ENCODE measurements around the gene INF2.
"Not testable (repeated sequence)": the region's sequence is repeated elsewhere in the genome, so short reads cannot be mapped to it uniquely, and the experiment has no call there.

Gene INF2

DNA sequence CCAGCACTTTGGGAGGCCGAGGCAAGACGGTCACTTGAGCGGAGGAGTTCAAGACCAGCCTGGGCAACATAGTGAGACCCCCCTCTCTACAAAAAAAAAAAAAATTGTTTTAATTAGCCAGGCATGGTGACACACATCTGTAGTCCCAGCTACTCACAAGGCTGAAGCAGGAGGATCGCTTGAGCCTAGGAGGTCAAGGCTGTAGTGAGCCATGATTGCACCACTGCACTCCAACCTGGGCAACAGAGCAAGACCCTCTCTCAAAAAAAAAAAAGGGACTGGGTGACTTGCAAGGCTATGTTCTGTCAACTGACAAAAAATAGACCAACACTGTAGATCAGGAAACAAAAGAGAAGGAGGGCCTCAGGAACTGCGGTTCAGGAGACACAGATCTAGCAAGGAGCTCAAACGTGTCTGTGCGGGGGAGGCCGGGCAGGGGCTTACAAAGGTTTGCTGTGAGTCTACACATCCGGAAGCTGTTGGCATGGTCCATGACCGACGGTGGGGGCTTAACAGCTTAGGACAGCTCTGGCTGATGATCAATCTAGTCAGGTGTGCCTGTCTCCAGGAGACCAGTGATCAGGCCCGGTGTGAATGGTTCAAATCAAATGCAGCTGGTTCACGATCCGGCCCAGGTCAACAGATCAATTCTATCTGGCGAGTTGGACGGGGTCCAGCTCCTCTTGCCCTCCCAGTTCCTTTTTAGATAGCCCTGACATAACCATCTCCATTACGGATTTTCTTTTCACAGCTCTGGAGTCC, 31.7 kb upstream of the INF2 start:
- H3K36me3 ChIP-seq (ENCODE audit: insufficient read depth, low read length), result no peaks in the 10 kb centered on the region
- H3K4me3 ChIP-seq (ENCODE audit: low read depth, low read length), result no peak overlapping the region
- H3K79me2 ChIP-seq (ENCODE audit: control insufficient read depth, insufficient read depth, low read length, unreplicated experiment), result no peaks in the 10 kb centered on the region
- no peak overlapping the region for H2AFZ ChIP-seq (ENCODE audit: low read length, unreplicated experiment)
- H3K4me1 ChIP-seq (ENCODE audit: control insufficient read depth, insufficient read depth, low read length, unreplicated experiment), result peaks cover 6% of the 10 kb centered on the region
- H3K27me3 ChIP-seq (ENCODE audit: insufficient read depth, low read length), result peaks cover 11% of the 10 kb centered on the region; the same call in 1 of the 2 replicates
- no peak overlapping the region for H3K27ac ChIP-seq (ENCODE audit: low read depth, low read length)

DNA sequence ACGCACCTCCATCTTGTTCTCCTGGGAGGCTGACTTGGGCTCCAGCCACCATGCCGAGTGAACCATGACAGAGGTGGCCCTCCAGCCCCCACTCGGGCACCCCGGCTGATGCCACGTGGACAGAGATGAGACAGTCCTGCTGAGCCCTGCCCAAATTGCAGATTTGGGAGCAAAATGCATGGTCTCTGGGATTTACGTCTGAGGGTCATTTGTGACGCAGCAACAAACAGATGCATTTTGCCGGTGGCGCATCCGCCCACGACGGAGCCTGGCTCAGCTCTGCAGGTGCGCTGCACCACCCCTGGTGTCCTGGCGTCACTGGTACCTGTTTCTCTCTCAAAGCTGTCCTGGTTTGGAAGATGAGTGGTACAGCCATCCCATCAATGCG, 31.1 kb upstream of the INF2 start:
- H3K4me1 ChIP-seq (ENCODE audit: control insufficient read depth, insufficient read depth, low read length, unreplicated experiment), result peaks cover 6% of the 10 kb centered on the region
- H3K27me3 ChIP-seq (ENCODE audit: insufficient read depth, low read length), result peaks cover 11% of the 10 kb centered on the region; the same call in 1 of the 2 replicates
- H3K79me2 ChIP-seq (ENCODE audit: control insufficient read depth, insufficient read depth, low read length, unreplicated experiment), result no peaks in the 10 kb centered on the region
- no peak overlapping the region for H2AFZ ChIP-seq (ENCODE audit: low read length, unreplicated experiment)
- no peaks in the 10 kb centered on the region for H3K36me3 ChIP-seq (ENCODE audit: insufficient read depth, low read length)
- H3K27ac ChIP-seq (ENCODE audit: low read depth, low read length), result no peak overlapping the region
- H3K4me3 ChIP-seq (ENCODE audit: low read depth, low read length), result no peak overlapping the region

DNA sequence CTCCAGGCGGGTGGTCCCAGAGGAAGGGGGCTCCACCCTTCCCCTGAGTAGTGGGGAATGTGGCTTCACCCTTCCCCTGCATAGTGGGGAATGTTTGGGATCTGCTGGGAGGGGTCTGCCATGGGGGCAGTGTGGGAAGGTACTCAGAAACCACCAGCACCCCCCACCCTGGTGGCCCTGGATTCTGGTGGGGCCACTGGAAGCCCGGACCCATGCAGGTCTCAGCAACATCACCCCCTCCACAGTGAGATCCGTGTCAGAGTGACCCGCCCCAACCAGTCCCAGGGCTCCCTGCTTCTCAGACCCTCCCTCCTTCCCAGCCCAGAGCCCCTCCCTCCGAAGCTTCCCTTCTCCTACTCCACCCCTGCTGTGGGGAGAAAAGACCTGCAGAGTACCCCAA, 30.3 kb upstream of the INF2 start:
- peaks cover 11% of the 10 kb centered on the region; the same call in 1 of the 2 replicates for H3K27me3 ChIP-seq (ENCODE audit: insufficient read depth, low read length)
- no peak overlapping the region for H2AFZ ChIP-seq (ENCODE audit: low read length, unreplicated experiment)
- H3K4me1 ChIP-seq (ENCODE audit: control insufficient read depth, insufficient read depth, low read length, unreplicated experiment), result peaks cover 6% of the 10 kb centered on the region
- no peak overlapping the region for H3K4me3 ChIP-seq (ENCODE audit: low read depth, low read length)
- H3K36me3 ChIP-seq (ENCODE audit: insufficient read depth, low read length), result no peaks in the 10 kb centered on the region
- H3K79me2 ChIP-seq (ENCODE audit: control insufficient read depth, insufficient read depth, low read length, unreplicated experiment), result no peaks in the 10 kb centered on the region
- H3K27ac ChIP-seq (ENCODE audit: low read depth, low read length), result no peak overlapping the region

DNA sequence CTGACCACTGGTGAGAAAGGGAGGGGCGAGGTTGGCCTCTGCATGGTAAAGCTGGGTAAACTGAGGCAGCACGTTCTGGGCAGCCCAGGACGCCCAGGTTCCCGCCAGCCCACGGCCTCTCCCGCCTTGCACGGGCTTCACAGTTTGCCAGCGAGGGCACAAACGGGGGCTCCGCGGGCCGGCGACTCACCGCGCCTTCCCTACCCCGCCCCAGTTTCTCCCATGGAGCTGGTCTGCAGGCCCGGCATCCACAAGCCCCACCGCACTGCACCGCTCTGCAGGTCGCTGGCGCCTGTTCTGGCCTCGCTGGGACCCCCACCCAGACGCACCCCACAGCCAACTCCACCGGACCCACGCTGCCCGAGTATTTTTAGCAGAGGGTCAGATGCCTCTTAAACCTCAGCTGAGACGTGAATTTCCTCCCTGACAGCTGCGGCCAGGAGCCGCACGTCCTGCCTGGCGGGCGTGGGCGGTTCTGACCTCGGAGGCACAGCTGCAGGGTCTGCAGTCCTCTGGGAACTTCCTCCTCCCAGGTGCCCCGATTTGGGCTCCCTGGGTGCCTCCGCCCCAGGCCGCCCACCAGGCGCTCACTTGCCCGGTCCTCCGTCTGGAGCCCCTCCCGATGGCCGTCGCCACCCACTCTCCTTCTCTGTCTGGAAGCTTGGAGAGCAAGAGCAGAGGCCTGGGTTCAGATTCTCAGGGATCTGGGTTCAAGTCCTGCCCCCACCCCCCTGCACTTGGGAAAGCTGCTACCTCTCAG, 29.5 kb upstream of the INF2 start:
- Histone ChIP-seq H3K79me2 (ENCODE audit: control insufficient read depth, insufficient read depth, low read length, unreplicated experiment) (no peaks in the 10 kb centered on the region), H3K27me3 (ENCODE audit: insufficient read depth, low read length) (peaks cover 11% of the 10 kb centered on the region; the same call in 1 of the 2 replicates), H3K36me3 (ENCODE audit: insufficient read depth, low read length) (no peaks in the 10 kb centered on the region), H3K4me3 (ENCODE audit: low read depth, low read length) (no peak overlapping the region), H3K27ac (ENCODE audit: low read depth, low read length) (no peak overlapping the region), H3K4me1 (ENCODE audit: control insufficient read depth, insufficient read depth, low read length, unreplicated experiment) (peaks cover 6% of the 10 kb centered on the region), H2AFZ (ENCODE audit: low read length, unreplicated experiment) (no peak overlapping the region)

DNA sequence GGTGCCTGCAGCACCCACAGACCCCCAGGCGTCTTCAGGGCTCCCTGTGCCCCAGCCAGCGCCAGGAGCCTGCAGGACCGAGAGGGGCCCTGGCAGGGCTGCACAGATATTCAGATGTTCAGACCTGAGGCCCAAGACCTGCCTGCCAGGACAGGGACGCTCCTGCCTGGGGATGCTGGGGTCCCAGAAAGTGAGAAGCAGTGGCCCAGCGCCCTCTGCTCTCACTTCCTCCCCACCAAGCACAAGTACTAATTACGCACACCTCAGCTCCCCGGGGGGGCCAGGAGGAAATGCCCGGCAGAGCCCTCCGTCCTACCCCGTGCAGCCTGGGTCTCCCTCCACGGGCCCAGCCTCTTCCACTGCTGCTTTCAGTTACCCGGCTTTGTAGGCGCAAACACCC, 28.8 kb upstream of the INF2 start:
- Histone ChIP-seq H3K27me3 (ENCODE audit: insufficient read depth, low read length) (peaks cover 6% of the 10 kb centered on the region; the same call in 1 of the 2 replicates), H2AFZ (ENCODE audit: low read length, unreplicated experiment) (no peak overlapping the region), H3K4me3 (ENCODE audit: low read depth, low read length) (no peak overlapping the region), H3K36me3 (ENCODE audit: insufficient read depth, low read length) (no peaks in the 10 kb centered on the region), H3K27ac (ENCODE audit: low read depth, low read length) (no peak overlapping the region), H3K4me1 (ENCODE audit: control insufficient read depth, insufficient read depth, low read length, unreplicated experiment) (peaks cover 6% of the 10 kb centered on the region), H3K79me2 (ENCODE audit: control insufficient read depth, insufficient read depth, low read length, unreplicated experiment) (no peaks in the 10 kb centered on the region)

DNA sequence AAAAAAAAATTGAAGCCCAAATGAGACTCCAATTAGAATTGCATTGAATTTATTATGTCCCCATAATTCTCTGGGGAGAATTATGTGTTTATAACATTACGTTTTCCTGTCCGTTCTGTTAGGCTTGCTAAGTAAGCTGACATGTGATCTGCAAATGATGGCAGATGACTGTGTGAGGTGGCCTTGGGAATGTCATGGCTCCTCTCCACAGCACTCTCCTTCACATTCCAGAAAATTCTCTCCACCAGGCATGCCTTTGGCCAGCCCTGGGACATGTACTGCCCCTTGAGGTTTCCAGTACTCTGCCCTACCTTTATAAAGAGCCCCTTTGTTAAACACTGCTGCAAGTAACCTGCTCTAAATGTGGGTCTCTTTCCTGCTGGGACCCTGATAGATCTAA, 28.3 kb upstream of the INF2 start:
- no peaks in the 10 kb centered on the region for H3K79me2 ChIP-seq (ENCODE audit: control insufficient read depth, insufficient read depth, low read length, unreplicated experiment)
- H3K27ac ChIP-seq (ENCODE audit: low read depth, low read length), result no peak overlapping the region
- H3K4me1 ChIP-seq (ENCODE audit: control insufficient read depth, insufficient read depth, low read length, unreplicated experiment), result peaks cover 6% of the 10 kb centered on the region
- H2AFZ ChIP-seq (ENCODE audit: low read length, unreplicated experiment), result no peak overlapping the region
- H3K4me3 ChIP-seq (ENCODE audit: low read depth, low read length), result no peak overlapping the region
- H3K36me3 ChIP-seq (ENCODE audit: insufficient read depth, low read length), result no peaks in the 10 kb centered on the region
- peaks cover 5% of the 10 kb centered on the region; the same call in 1 of the 2 replicates for H3K27me3 ChIP-seq (ENCODE audit: insufficient read depth, low read length)

DNA sequence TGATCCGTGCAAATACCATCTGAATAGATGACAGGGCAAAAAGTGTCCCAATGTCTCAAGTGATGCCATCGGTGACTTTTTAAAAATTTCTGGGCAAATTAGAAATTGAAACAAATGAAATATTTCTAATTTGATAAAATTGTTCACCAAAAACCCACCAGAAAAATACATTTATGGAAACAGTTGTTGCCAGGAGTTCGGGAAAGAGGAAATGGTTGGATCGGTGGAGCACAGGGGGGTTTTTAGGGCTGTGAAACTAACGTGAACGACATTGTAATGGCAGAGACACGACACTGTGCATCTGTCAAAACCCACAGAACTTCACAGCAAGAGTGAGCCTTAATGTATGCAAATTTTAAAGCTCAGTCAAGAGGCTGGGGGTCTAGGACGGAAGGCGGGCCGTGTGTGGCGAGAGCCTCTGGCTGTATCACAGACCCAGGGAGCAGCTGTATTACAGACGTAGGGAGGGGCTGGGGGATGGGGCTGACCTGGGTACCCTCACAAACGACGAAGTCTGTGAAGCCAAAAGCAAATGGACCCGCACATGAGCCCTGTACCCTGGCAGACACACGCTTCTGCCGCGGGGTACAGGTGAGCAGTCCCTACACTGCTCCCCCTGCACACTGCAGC, 27.8 kb upstream of the INF2 start:
- H3K79me2 ChIP-seq (ENCODE audit: control insufficient read depth, insufficient read depth, low read length, unreplicated experiment); H3K27ac ChIP-seq (ENCODE audit: low read depth, low read length); H3K36me3 ChIP-seq (ENCODE audit: insufficient read depth, low read length); H2AFZ ChIP-seq (ENCODE audit: low read length, unreplicated experiment); H3K4me3 ChIP-seq (ENCODE audit: low read depth, low read length); H3K4me1 ChIP-seq (ENCODE audit: control insufficient read depth, insufficient read depth, low read length, unreplicated experiment); H3K27me3 ChIP-seq (ENCODE audit: insufficient read depth, low read length): not testable (repeated sequence)

DNA sequence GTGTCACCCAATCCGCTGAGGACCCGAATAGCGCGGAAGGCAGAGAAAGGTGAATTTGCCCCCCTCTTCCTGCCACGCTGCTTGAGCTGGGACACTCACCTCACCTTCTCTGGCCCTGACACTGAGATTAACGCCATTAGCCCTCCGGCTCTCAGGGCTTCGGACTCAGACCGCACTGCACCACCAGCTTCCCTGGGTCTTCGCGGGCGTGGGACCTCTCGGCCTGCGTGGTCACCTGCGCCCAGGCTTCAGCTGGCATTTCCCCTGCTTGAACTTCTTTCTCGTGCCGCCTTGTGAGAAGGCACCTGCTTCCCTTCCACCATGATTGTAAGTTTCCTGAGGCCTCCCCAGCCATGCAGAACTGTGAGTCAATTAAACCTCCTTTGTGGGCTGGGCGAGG, 26.9 kb upstream of the INF2 start:
- not testable (repeated sequence) for H3K4me1 ChIP-seq (ENCODE audit: control insufficient read depth, insufficient read depth, low read length, unreplicated experiment); H3K27me3 ChIP-seq (ENCODE audit: insufficient read depth, low read length); H3K79me2 ChIP-seq (ENCODE audit: control insufficient read depth, insufficient read depth, low read length, unreplicated experiment)

DNA sequence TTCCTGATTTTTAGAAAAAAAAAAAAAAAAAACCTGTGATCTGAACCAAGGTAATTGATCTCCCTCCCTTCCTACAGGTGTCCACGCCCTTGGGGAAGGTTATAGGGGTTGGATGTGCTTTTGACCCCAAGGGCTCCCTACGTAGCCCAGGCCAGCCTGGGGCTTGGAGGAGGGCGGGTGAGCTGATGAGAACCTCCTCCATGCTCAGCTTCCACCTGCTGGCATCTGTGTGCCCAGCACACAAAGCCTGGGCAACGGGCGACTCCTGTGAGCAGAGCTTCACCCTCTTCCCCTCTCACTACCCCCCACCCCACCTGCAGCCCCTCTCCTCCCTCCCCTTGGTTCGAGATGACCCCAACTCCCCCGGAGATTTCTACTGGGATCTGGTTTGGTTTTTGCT, 25.3 kb upstream of the INF2 start:
- Histone ChIP-seq H3K36me3 (ENCODE audit: insufficient read depth, low read length) (no peaks in the 10 kb centered on the region), H2AFZ (ENCODE audit: low read length, unreplicated experiment) (no peak overlapping the region), H3K27me3 (ENCODE audit: insufficient read depth, low read length) (peaks cover 5% of the 10 kb centered on the region; the same call in 1 of the 2 replicates), H3K79me2 (ENCODE audit: control insufficient read depth, insufficient read depth, low read length, unreplicated experiment) (no peaks in the 10 kb centered on the region), H3K4me3 (ENCODE audit: low read depth, low read length) (no peak overlapping the region), H3K4me1 (ENCODE audit: control insufficient read depth, insufficient read depth, low read length, unreplicated experiment) (no peaks in the 10 kb centered on the region), H3K27ac (ENCODE audit: low read depth, low read length) (no peak overlapping the region)

More for the DNA sequence above, 26.9 kb upstream of the INF2 start:
- H3K27ac ChIP-seq (ENCODE audit: low read depth, low read length); H3K36me3 ChIP-seq (ENCODE audit: insufficient read depth, low read length); H2AFZ ChIP-seq (ENCODE audit: low read length, unreplicated experiment); H3K4me3 ChIP-seq (ENCODE audit: low read depth, low read length): not testable (repeated sequence)

DNA sequence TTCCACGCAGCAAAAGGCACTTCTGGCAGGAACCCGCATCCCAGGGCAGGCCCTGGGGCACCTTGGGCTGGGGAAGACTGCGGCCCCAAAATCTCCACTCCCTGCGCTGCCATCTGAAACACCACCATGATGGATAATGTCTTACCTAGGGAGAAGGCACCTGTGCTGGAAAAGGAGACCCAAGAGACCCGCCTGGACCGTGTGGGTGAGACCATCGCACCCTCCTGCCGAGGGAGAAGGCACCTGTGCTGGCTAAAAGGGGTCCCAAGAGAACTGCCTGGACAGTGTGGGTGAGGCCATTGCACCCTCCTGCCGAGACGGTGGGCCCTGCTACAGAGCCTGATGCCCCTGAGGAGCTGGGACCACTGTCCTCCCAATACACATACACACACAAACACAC, 24.8 kb upstream of the INF2 start:
- no peak overlapping the region for H3K4me3 ChIP-seq (ENCODE audit: low read depth, low read length)
- H3K36me3 ChIP-seq (ENCODE audit: insufficient read depth, low read length), result no peaks in the 10 kb centered on the region
- no peak overlapping the region for H3K27ac ChIP-seq (ENCODE audit: low read depth, low read length)
- H3K4me1 ChIP-seq (ENCODE audit: control insufficient read depth, insufficient read depth, low read length, unreplicated experiment), result no peaks in the 10 kb centered on the region
- H3K79me2 ChIP-seq (ENCODE audit: control insufficient read depth, insufficient read depth, low read length, unreplicated experiment), result no peaks in the 10 kb centered on the region
- H2AFZ ChIP-seq (ENCODE audit: low read length, unreplicated experiment), result no peak overlapping the region
- peaks cover 5% of the 10 kb centered on the region; the same call in 1 of the 2 replicates for H3K27me3 ChIP-seq (ENCODE audit: insufficient read depth, low read length)

All from ACC112 (cell line).